Activated B cell treated with CpG ODN at 0.5 μM for 24 hours (primary cell): ENCODE measurements around the gene EPB41L4B. TPM values are rescaled to one million over a fixed set of nuclear protein-coding genes. Genes with fewer than 3 reads are reported as not detected.

ENCODE experiments used
- ATAC-seq: fragments of 200-7000 bp; cut with Tn5 transposase; one replicate; pipeline ENCODE4 v1.10.0; 2021; ENCODE audit warnings: low read depth, mild to moderate bottlenecking, moderate library complexity
- CTCF ChIA-PET: fragments of 350-600 bp; sonication (Branson Sonifier 250); formaldehyde crosslinking; loops from one replicate; lab custom pipeline; 2021; ENCODE audit warnings: antibody characterized with exemption; lab: Charles Lee
- POLR2A ChIA-PET: fragments of 350-600 bp; sonication (Branson Sonifier 250); formaldehyde crosslinking; loops from one replicate; lab custom pipeline; 2021; ENCODE audit warnings: antibody characterized with exemption; lab: Charles Lee
- DNase-seq: peaks from one replicate; pipeline ENCODE4 v3.0.0; 2022
- H3K27ac Mint-ChIP-seq: one replicate; pipeline ENCODE4 v1.8.0; 2020; ENCODE audit warnings: mixed read lengths
- H3K27me3 Mint-ChIP-seq: one replicate; pipeline ENCODE4 v1.8.0; 2021; ENCODE audit warnings: mixed read lengths
- H3K36me3 Mint-ChIP-seq: one replicate; pipeline ENCODE4 v1.8.0; 2021; ENCODE audit warnings: low read depth, mixed read lengths
- H3K4me1 Mint-ChIP-seq: one replicate; pipeline ENCODE4 v1.8.0; 2021; ENCODE audit warnings: mixed read lengths
- H3K4me3 Mint-ChIP-seq: one replicate; pipeline ENCODE4 v1.8.0; 2020; ENCODE audit warnings: mild to moderate bottlenecking, mixed read lengths
- H3K9me3 Mint-ChIP-seq: one replicate; pipeline ENCODE4 v1.8.0; 2020; ENCODE audit warnings: mixed read lengths
- CTCF ChIP-seq: fragments of 200-600 bp; IDR thresholded peaks from one replicate; pipeline ENCODE4 v1.8.0; 2022; ENCODE audit warnings: antibody characterized with exemption, mild to moderate bottlenecking
- intact Hi-C: fragments of 100-400 bp; cut with micrococcal nuclease; formaldehyde crosslinking; loops from one replicate; pipeline ENCODE4 v1.15.1; 2024
- total RNA-seq: library from RNA; stranded (reverse); gene quantifications from 2 replicates; pipeline ENCODE4 v1.2.3, GENCODE V29; 2022

The EPB41L4B gene
- total RNA-seq, 1 donor from 2014 or later: 5.3 TPM

GRCh38 chr9:109256336-109256735 lies 64.5 kb downstream of the EPB41L4B start:
- ATAC-seq: no peak
- Mint-ChIP-seq H3K4me3 (no peak overlapping the region), H3K4me1 (no peaks in the 10 kb centered on the region), H3K27ac (no peak overlapping the region), H3K36me3 (no peaks in the 10 kb centered on the region), H3K9me3 (no peaks in the 10 kb centered on the region), H3K27me3 (peaks cover 11% of the 10 kb centered on the region)
- no peak for TF ChIP-seq CTCF
- ChIA-PET CTCF (no interaction called here), POLR2A (no interaction called here)
- no peak for DNase-seq
- intact Hi-C loops: no loop called here

- TF ChIP-seq CTCF: no peak
- DNase-seq (no peak), ATAC-seq (no peak)
- Mint-ChIP-seq H3K4me3 (no peak overlapping the region), H3K36me3 (no peaks in the 10 kb centered on the region), H3K27me3 (peaks cover 11% of the 10 kb centered on the region), H3K9me3 (no peaks in the 10 kb centered on the region), H3K4me1 (no peaks in the 10 kb centered on the region), H3K27ac (no peak overlapping the region)
- intact Hi-C loops: no loop called here
- CTCF ChIA-PET: no interaction called here
- POLR2A ChIA-PET: no interaction called here
Measured at GRCh38 chr9:109255394-109255793, 65.5 kb downstream of the EPB41L4B start.

GRCh38 chr9:109254317-109254716 lies 66.5 kb downstream of the EPB41L4B start:
- no peaks in the 10 kb centered on the region for H3K9me3 Mint-ChIP-seq
- no peaks in the 10 kb centered on the region for H3K4me1 Mint-ChIP-seq
- intact Hi-C loops: no loop called here
- TF ChIP-seq CTCF: no peak
- no peak overlapping the region for H3K4me3 Mint-ChIP-seq
- DNase-seq: no peak
- no peaks in the 10 kb centered on the region for H3K36me3 Mint-ChIP-seq
- peaks cover 7% of the 10 kb centered on the region for H3K27me3 Mint-ChIP-seq
- no peak overlapping the region for H3K27ac Mint-ChIP-seq
- POLR2A ChIA-PET: no interaction called here
- ATAC-seq: no peak
- CTCF ChIA-PET: no interaction called here

DNA sequence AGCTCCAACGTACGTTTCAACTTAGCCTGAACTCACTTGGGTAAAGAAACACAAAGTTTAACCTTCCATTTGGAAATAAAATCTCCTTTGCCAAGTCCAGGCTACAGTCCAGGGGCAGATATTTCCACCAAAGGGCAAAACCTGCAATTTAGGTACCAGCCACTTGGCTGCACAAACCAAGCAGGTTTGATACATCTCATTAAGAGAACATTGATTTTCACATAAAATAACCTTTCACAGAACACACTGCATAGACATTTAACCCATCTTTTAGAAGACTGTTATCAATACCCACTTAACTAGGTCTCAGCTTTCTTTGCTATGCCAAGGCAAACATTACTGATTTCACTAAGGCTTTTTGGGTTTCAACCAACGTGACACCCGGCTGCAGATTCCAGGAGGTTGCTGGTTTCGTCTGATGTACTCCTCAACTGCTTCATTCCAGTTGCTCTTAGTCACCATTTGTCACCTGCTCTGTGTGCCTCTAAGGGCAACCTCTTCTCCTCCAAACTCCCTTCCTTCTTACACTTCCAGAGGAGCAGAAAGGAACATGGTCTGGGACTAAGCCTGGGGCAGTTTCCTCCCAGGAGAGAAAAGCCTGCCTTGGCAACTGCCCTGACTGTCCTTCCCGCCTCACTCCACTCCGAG lies 67.1 kb downstream of the EPB41L4B start:
- Mint-ChIP-seq H3K4me1 (no peaks in the 10 kb centered on the region), H3K9me3 (no peaks in the 10 kb centered on the region), H3K4me3 (no peak overlapping the region), H3K27ac (no peak overlapping the region), H3K27me3 (peaks cover 7% of the 10 kb centered on the region), H3K36me3 (no peaks in the 10 kb centered on the region)
- POLR2A ChIA-PET: no interaction called here
- CTCF ChIA-PET: no interaction called here
- DNase-seq (no peak), ATAC-seq (no peak)
- TF ChIP-seq CTCF: no peak
- intact Hi-C loops: no loop called here

- ChIA-PET POLR2A (no interaction called here), CTCF (no interaction called here)
- no peak for TF ChIP-seq CTCF
- no peak for DNase-seq
- no peak for ATAC-seq
- H3K27ac Mint-ChIP-seq: no peak overlapping the region
- H3K9me3 Mint-ChIP-seq: no peaks in the 10 kb centered on the region
- intact Hi-C loops: no loop called here
- no peaks in the 10 kb centered on the region for H3K4me1 Mint-ChIP-seq
- H3K4me3 Mint-ChIP-seq: no peak overlapping the region
- H3K27me3 Mint-ChIP-seq: peaks cover 4% of the 10 kb centered on the region
- H3K36me3 Mint-ChIP-seq: no peaks in the 10 kb centered on the region
Measured at GRCh38 chr9:109253241-109253636, 67.6 kb downstream of the EPB41L4B start.
